NCI-H2196 treated with DMSO at 0.1 percent for 48 hours (cell line): ENCODE data around the gene TRIM7.
"Not testable (repeated sequence)": the region's sequence is repeated elsewhere in the genome, so short reads cannot be mapped to it uniquely, and the experiment has no call there.

Experiments used
- DNase-seq: peaks from one replicate; lab custom pipeline; 2025; ENCODE audit not compliant: unreplicated experiment; lab: John Stamatoyannopoulos, UW

Gene TRIM7

GRCh38 chr5:181214249-181214648 lies 9.3 kb upstream of the TRIM7 start:
- not testable (repeated sequence) for DNase-seq

- DNase-seq: no peak
Observed at GRCh38 chr5:181212934-181213333, 7.9 kb upstream of the TRIM7 start.

GRCh38 chr5:181212080-181212479 lies 7.1 kb upstream of the TRIM7 start:
- DNase-seq: no peak

DNA sequence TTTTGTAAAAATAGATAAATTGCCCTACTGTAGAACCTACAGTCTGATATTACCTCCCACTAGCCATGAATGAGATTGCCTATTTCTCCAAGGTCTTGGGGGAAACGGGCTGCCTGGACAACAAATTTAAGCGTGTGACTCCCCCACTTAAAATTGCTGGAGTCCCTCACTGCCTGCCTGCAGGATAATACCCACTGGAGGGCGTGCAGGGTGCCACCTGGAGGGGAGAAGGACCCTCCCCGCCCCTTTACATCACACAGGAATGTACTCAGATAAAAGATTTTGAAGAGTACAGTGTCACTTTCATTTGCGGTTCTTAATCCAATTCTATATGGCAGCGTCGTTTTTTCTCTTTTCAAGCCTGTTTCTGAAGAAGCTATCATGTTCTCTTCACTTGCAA lies 6.2 kb upstream of the TRIM7 start:
- no peak for DNase-seq

GRCh38 chr5:181210698-181211097 lies 5.7 kb upstream of the TRIM7 start:
- not testable (repeated sequence) for DNase-seq

DNA sequence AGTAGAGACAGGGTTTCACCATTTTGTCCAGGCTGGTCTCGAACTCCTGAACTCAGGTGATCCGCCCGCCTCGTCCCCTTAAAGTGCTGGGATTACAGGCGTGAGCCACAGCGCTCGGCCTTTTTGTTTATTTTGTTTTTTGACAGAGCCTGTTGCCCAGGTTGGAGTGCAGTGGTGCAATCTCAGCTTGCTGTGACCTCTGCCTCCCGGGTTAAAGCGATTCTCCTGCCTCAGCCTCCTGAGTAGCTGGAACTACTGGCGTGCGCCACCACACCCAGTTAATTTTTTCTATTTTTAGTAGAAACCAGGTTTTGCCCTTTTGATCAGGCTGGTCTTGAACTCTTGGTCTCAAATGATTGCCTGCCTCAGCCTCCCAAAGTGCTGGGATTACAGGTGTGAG lies 5.2 kb upstream of the TRIM7 start:
- DNase-seq: not testable (repeated sequence)

GRCh38 chr5:181209006-181209405 lies 4.0 kb upstream of the TRIM7 start:
- not testable (repeated sequence) for DNase-seq

- no peak for DNase-seq
Observed at GRCh38 chr5:181207960-181208253, 2.9 kb upstream of the TRIM7 start.

- DNase-seq: no peak
Observed at GRCh38 chr5:181207214-181207959, 2.4 kb upstream of the TRIM7 start.

DNA sequence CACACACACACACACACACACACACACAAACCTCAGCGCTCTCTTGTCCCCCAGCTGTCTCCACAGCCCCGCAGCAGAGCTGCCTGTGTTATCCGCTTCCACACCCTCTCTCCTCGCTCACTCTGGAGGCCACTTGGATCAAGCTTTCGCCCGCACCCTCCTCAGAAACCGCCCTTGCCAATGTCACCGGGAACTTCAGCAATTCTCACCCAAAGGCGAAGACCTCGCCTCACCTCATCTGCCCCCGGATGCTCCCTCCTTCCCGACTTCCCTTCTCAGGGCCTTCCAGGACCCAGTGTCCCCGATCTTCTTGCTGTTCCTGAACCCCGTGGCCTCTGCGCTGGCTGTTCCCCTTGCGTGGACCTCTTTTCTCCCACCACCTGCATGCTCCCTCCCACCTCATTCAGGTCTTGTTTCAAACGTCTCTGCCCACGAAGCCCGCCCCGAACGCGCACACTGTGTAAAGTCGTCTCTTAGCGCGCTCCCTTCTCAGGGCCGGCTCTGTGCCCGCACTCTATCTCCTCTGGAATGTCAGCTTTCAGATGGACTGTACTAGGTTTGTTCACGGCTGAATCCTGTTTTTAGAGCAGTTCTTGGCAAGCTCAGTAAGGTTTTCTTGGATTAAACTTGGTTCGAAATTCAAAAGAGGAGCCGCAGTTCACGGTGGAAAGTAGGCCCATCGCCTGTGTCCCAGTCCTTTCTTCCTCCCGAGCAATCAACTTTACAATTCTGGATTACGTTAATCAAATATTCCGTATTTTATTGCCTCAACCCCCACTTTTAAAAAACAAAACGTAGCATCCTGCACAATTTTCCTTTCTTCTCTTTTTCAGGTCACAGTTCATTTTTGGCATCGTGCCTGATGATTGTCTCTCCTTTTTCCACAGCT lies 1.0 kb upstream of the TRIM7 start:
- no peak for DNase-seq

GRCh38 chr5:181204113-181204825 lies 727 bp downstream of the TRIM7 start:
- DNase-seq: no peak

GRCh38 chr5:181203777-181204112 lies 1.3 kb downstream of the TRIM7 start:
- no peak for DNase-seq

GRCh38 chr5:181203093-181203711 lies 1.8 kb downstream of the TRIM7 start:
- DNase-seq: no peak

GRCh38 chr5:181200816-181201215 lies 4.2 kb downstream of the TRIM7 start:
- no peak for DNase-seq

DNA sequence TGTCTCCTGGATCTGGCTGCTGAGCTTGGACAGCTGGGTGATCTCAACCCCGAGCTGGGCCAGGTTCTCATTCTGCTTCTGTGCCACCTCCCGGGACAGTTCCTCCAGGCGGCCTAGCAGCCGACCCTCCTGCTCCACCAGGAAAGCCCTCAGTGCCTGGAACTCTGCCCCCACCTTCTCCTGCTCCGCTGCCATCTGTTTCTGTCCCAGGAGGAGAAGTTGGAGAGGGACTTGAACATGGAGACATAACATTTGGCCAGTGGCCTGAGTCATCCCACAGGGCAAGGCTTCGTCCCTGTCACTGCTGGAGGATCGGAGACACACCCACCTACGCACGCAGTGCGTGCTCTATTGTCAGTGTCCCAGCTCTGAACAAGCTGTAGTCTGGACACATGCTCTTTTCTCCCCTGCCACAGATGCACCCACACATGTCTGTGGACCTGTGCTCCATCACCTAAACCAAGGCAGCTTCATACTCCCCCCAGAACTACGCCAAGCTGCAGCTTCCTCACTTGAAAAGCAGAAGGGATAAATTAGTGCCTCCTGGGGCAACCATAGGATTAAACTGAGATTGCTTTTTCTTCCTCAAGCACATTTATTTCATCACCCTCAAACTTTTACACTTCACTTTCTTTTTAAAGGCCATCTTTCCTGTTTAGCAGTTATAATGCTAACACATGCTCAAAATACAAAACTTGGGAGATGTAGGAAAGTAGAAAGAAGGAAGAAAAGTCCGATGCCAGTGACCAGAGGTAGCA lies 4.9 kb downstream of the TRIM7 start:
- DNase-seq: no peak

GRCh38 chr5:181198905-181199519 lies 6.0 kb downstream of the TRIM7 start:
- DNase-seq: no peak

- DNase-seq: no peak
Observed at GRCh38 chr5:181198106-181198685, 6.8 kb downstream of the TRIM7 start.

DNA sequence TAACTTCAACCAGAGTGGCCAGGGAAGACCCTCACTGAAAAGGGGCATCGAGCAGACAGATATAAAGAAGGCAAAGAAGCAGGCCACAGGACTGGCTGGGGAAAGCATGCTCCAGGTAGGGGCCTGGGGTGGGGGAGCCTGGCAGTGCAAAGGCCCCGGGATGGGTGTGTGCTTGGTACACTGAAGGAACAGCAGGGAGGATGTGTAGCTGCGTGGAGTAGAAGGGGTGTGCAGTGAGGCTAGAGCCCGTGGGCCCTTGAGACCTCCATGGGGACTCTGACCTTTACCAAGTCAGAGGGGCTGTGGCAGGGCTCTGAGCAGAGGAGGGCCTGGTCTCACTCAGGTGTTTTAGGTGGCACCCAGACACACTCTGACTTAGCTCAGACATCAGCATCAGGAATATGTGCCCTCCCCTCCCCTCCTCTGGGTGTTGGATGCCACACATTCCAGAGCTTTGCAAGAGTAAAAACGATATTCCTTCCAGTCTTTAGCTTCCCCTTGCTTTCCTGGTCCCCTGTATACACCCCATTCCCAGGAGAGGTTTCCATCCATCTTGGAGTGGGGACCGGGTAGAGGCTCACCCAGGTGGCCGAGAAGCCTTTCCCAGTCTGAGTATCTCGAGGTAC lies 7.6 kb downstream of the TRIM7 start:
- DNase-seq: no peak

GRCh38 chr5:181195249-181195761 lies 9.7 kb downstream of the TRIM7 start:
- no peak for DNase-seq
